SK-N-MC (cell line): ENCODE results near the gene ME1.
"Not testable (repeated sequence)": the region's sequence is repeated elsewhere in the genome, so short reads cannot be mapped to it uniquely, and the experiment has no call there.

ENCODE experiments used
- DNase-seq: peaks from one replicate; pipeline ENCODE4 v3.0.0-alpha.2; 2011; ENCODE audit warnings: low read depth, low spot score
- H3K27ac ChIP-seq: fragments of 200-600 bp; sonication (generic); 2 replicates; pipeline ENCODE4 v1.5.1; 2016; ENCODE audit warnings: mixed run types
- H3K36me3 ChIP-seq: fragments of 200-600 bp; sonication (generic); 2 replicates; pipeline ENCODE4 v1.6.1; 2017; ENCODE audit warnings: antibody characterized with exemption, low read length, mixed read lengths; ENCODE audit not compliant: insufficient read depth
- H3K4me3 ChIP-seq: fragments of 200-600 bp; sonication (generic); 2 replicates; pipeline ENCODE4 v1.5.1; 2016
- H3K9ac ChIP-seq: fragments of 200-600 bp; sonication (generic); 2 replicates; pipeline ENCODE4 v1.8.0; 2017; ENCODE audit warnings: mixed run types, mixed read lengths; ENCODE audit not compliant: insufficient read length
- H3K9me3 ChIP-seq: fragments of 200-600 bp; sonication (generic); 2 replicates; pipeline ENCODE4 v1.6.1; 2017; ENCODE audit warnings: low read depth, mild to moderate bottlenecking, antibody characterized with exemption, low read length, moderate library complexity, mixed read lengths
- EZH2 ChIP-seq: fragments of 200-600 bp; sonication (generic); IDR thresholded peaks from one replicate; pipeline ENCODE4 v1.6.1; 2017; ENCODE audit warnings: antibody characterized with exemption
- FOXP2 ChIP-seq: optimal IDR thresholded peaks from 2 replicates; pipeline ENCODE3; 2011; ENCODE audit warnings: mild to moderate bottlenecking, moderate library complexity; ENCODE audit not compliant: insufficient read depth; ENCODE audit errors: extremely low read length, control extremely low read depth
- POLR2AphosphoS5 ChIP-seq: IDR thresholded peaks from 2 replicates; pipeline ENCODE4 v1.6.1; 2012; ENCODE audit warnings: mild to moderate bottlenecking, low read depth, low read length, borderline replicate concordance

The ME1 gene

DNA sequence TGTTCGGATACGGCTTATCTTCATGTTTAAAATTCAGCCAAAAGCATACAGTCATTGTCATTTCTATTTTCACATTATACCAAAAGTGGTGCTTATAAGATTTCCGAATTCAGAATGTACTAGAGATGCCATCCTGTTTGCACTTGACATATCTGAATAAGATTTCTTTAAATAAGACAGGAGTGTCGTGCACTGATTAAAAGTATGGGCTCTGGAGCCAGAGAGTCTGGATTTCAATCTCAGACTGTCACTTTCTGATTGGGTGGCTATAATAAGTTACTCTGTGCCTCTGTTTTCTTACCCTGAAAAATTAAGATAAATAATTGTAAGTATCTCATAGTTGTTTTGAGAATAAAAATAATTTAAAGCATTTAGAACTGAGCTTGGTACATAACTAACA is 144.9 kb downstream of the ME1 start:
- Histone ChIP-seq H3K27ac (no peak overlapping the region), H3K36me3 (no peaks in the 10 kb centered on the region), H3K9me3 (no peaks in the 10 kb centered on the region), H3K4me3 (no peak overlapping the region), H3K9ac (no peak overlapping the region)
- TF ChIP-seq FOXP2 (no peak), POLR2AphosphoS5 (no peak), EZH2 (no peak)
- DNase-seq: no peak

DNA sequence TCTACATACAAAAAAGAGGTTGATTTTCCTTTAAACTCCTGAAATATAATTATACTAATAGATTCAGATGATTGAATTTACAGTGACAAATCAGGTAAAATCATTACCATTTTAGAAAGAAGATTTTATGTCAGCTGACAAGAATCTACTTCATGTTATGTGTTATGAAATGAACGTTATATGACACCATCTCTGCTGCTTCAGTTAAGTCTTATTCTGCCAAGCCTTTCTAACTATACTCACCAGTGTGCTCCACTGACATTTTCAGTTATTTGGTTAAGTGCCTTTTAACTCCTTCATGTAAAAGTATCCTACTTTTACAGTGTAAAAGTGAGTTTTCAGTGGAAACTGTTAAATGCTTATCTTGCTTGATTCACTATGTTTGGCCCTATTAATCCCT is 157.3 kb downstream of the ME1 start:
- no peak overlapping the region for H3K27ac ChIP-seq
- no peak for TF ChIP-seq FOXP2
- no peak for TF ChIP-seq POLR2AphosphoS5
- no peak for TF ChIP-seq EZH2

DNA sequence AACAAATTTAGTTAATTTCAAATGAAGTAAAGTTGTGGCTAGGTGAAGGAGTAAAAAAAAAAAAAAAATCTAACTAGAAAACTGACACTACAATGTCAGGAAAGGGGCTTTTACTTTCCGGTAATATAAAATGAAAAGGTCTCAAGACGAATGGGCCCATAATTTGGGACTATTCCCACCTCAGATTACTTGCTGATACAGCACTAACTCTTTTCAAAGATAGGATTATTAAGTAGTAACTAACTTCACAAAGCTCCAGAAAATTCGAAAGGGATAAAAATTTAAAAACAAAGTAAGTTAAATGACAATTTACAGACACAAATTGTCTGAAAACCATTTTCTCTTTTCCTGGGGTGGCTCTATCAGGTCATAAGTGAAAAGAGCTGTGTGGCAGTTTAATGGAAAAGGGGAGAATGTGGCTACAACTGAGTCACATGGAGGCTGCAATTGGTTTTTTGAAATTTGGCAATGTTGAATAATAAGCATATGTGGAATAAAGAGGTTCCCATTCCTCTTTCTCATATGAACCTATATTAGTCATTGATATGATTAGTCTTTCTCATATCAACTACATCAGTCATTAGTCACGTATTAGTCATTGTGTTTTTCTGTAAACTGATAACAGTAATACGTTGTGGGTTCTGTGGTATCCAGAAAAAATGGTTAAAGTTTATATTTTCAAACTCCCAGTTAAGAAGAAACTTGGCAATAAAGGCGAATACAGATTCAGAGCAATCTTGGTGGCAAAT is 159.7 kb downstream of the ME1 start:
- no peaks in the 10 kb centered on the region for H3K36me3 ChIP-seq
- no peak overlapping the region for H3K4me3 ChIP-seq
- H3K9me3 ChIP-seq: no peaks in the 10 kb centered on the region
- no peak overlapping the region for H3K27ac ChIP-seq
- no peak for TF ChIP-seq FOXP2
- no peak for TF ChIP-seq EZH2
- TF ChIP-seq POLR2AphosphoS5: no peak
- H3K9ac ChIP-seq: no peak overlapping the region
- no peak for DNase-seq

More for the DNA sequence above, 157.3 kb downstream of the ME1 start:
- DNase-seq: no peak
- Histone ChIP-seq H3K4me3 (no peak overlapping the region), H3K9me3 (no peaks in the 10 kb centered on the region), H3K9ac (no peak overlapping the region), H3K36me3 (no peaks in the 10 kb centered on the region)

DNA sequence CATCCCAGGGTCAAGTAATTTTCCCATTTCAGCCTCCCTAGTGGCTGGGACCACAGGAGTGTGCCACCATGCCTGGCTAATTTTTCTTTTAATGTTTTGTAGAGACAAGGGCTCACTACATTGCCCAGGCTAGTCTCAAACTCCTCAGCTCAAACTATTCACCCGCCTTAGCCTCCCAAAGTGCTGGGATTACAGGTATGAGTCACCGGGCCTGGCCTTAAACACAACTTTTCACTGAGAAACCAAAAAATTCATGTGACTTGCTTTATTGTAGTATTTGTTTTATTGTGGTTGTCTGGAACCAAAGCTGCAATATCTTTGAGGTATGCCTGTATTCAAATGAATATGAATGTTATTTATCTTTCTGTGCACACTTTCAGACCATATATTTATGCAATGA is 165.5 kb downstream of the ME1 start:
- no peaks in the 10 kb centered on the region for H3K36me3 ChIP-seq
- H3K27ac ChIP-seq: no peak overlapping the region
- TF ChIP-seq FOXP2 (no peak), EZH2 (no peak)
- no peaks in the 10 kb centered on the region for H3K9me3 ChIP-seq
- H3K9ac ChIP-seq: no peak overlapping the region
- DNase-seq: no peak
- H3K4me3 ChIP-seq: no peak overlapping the region

DNA sequence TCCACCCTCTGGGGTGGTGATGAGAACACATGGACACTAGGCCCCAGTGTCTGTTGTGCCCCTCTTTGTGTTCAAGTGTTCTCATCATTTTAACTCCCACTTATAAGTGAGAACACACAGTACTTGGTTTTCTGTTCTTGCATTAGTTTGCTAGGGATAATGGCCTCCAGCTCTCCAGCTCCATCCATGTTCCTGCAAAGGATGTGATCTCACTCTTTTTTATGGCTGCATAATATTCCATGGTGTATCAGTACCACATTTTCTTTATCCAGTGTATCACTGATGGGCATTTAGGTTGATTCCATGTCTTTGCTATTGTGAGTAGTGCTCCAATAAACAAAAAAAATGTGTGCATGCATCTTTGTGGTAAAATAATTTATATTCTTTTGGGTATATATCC is 170.3 kb downstream of the ME1 start:
- H3K4me3 ChIP-seq: no peak overlapping the region
- H3K9me3 ChIP-seq: no peaks in the 10 kb centered on the region
- no peaks in the 10 kb centered on the region for H3K36me3 ChIP-seq
- H3K27ac ChIP-seq: no peak overlapping the region
- no peak for DNase-seq
- no peak for TF ChIP-seq FOXP2
- TF ChIP-seq EZH2: no peak
- TF ChIP-seq POLR2AphosphoS5: no peak
- H3K9ac ChIP-seq: no peak overlapping the region

DNA sequence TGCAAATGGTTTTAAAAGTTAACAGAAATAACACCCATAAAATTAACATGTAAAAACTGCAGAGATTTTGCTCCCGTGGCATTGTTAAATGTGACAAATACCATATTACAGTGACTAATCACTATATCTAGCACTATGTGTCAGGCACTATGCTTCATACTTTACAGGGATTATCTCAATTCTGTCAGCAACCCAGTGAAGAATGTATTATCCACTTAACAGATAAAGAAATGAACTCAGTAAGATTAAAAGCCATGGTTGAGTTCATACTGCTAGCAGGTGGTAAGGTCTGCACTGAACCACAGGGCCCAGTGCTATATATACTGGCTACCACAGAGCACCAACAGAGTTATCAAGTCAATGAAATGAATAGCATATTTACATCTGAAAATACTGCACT is 172.3 kb downstream of the ME1 start:
- Histone ChIP-seq H3K27ac (no peak overlapping the region), H3K9ac (no peak overlapping the region), H3K36me3 (no peaks in the 10 kb centered on the region), H3K4me3 (no peak overlapping the region), H3K9me3 (no peaks in the 10 kb centered on the region)
- TF ChIP-seq EZH2: no peak
- TF ChIP-seq POLR2AphosphoS5: no peak
- TF ChIP-seq FOXP2: no peak
- no peak for DNase-seq

DNA sequence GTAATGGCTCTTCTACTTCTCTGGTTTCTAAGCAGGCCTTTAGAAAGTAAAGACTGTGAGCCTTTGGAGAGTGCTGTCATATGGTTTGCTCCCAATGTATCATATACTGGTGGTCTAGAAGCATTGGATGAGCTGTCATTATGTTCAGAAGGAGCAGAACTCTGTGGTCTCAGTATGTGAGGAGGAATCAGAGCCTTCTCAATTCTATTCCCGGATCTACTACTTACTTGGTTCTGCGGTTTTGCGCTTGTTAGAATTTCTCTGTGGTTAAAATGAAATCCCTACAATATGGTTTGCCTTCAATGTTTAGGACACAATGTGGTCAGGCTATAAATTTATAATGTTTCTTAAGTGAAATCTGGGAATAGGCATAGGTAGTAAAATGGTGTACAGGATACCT is 173.1 kb downstream of the ME1 start:
- H3K27ac ChIP-seq: no peak overlapping the region

DNA sequence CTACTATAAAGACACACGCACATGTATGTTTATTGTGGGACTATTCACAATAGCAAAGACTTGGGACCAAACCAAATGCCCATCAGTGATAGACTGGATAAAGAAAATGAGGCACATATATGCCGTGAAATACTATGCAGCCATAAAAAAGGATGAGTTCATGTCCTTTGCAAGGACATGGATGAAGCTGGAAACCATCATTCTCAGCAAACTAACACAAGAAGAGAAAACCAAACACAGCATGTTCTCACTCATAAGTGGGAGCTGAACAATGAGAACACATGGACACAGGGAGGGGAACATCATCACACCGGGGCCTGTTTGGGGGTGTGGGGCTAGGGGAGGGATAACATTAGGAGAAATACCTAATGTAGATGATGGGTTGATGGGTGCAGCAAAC is 174.1 kb downstream of the ME1 start:
- not testable (repeated sequence) for H3K27ac ChIP-seq, H3K36me3 ChIP-seq, DNase-seq, H3K9ac ChIP-seq, H3K9me3 ChIP-seq, H3K4me3 ChIP-seq

More for the DNA sequence above, 173.1 kb downstream of the ME1 start:
- Histone ChIP-seq H3K9me3 (no peaks in the 10 kb centered on the region), H3K9ac (no peak overlapping the region), H3K36me3 (no peaks in the 10 kb centered on the region), H3K4me3 (no peak overlapping the region)
- DNase-seq: no peak
- no peak for TF ChIP-seq FOXP2
- TF ChIP-seq EZH2: no peak
- no peak for TF ChIP-seq POLR2AphosphoS5

DNA sequence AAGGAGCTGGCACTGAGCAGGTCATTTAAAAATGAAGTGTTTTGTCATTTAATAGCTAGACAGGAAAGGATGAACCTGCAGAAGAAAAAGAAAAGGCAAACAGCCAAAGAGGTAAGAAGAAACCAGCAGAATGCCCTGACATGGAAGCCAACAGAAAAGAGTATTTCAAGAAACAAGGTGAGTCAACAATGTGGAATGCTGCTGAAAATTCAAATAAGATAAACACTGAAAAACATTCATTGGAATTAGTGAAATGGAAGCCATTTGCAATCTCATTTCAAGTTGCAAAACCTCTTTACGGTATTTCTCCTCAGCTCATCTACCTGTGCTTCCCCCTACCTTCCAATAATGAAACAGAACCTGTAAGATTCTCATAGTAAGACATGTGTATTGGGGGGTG is 178.1 kb downstream of the ME1 start:
- Histone ChIP-seq H3K27ac (no peak overlapping the region), H3K9ac (no peak overlapping the region), H3K36me3 (peaks cover 5% of the 10 kb centered on the region; the same call in 1 of the 2 replicates), H3K4me3 (no peak overlapping the region), H3K9me3 (no peaks in the 10 kb centered on the region)
- TF ChIP-seq POLR2AphosphoS5: no peak
- TF ChIP-seq EZH2: no peak
- TF ChIP-seq FOXP2: no peak
- DNase-seq: no peak
